GM19324 (cell line): ENCODE results near the gene BMP10.
"Not testable (repeated sequence)": the region's sequence is repeated elsewhere in the genome, so short reads cannot be mapped to it uniquely, and the experiment has no call there.

ENCODE experiments used
- ATAC-seq: cut with Tn5 transposase; IDR thresholded peaks from one replicate; pipeline ENCODE4 v1.9.1; 2021; ENCODE audit warnings: mild to moderate bottlenecking, moderate library complexity; ENCODE audit not compliant: unreplicated experiment, low FRiP score

BMP10 gene

DNA sequence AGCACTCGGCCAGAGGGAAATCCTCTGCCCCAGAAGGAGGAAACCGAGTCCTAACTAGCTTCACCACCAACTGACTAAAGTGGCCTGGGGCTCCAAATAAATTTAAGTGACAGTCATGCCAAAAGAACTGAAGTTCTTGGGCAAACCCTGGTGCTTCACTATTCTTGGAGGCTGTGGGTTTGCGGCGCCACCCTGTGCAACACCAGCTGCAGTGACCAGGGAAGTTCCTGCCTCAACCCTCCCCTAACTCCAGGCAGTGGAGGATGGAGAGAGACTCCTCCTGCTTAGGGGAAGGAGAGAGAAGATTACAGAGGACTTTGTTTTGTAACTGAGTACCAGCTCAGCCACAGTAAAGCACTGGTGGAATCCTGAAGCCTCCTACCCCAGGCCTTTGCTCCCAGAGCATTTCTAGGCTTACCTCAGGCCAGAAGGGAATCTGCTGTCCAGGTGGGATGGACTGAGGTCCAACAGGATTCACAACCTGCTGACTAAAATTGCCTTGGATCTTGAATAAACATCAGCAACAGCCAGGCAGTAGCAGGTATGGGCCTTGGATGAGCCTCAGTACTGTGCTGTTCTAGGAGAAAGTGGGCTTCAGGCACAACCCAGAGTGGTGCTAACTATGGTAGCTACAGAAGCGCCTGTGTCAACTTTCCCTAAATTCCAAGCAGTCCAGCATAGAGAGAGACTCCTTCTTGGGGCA, 29.4 kb upstream of the BMP10 start:
- ATAC-seq = no peak

DNA sequence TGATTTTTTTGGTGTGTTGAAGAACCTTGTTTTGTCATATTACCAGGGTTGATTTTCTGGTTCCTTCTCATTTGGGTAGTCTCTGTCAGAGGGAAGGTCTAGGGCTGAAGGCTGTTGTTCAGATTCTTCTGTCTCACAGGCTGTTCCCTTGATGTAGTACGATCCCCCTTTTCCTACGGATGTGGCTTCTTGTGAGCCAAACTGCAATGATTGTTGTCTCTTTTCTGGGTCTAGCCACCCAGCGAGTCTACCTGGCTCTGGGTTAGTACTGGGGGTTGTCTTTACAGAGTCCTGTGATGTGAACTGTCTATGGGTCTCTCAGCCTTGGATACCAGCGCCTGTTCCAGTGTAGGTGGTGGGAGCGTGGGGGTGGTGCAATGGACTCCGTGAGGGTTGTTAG, 24.8 kb upstream of the BMP10 start:
- ATAC-seq = not testable (repeated sequence)

DNA sequence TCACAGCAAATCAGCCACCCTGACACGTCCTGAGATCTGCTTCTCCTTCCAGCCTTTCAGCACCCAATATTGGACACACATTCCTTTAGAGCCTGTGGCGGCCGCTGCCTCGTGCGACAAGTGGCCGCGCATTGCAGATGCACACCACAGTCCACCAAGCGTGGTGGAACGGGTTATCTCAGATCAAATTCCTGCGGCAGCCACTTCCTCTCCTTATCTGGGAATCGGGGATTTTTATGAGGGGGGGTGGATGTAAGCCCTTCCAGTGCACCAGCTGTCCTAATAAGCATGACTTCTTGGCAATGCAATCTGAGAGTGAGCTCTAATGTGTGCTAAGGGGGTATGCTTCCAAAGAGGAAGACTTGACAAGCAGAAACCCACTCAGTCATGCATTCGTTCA, 18.3 kb upstream of the BMP10 start:
- ATAC-seq = no peak

DNA sequence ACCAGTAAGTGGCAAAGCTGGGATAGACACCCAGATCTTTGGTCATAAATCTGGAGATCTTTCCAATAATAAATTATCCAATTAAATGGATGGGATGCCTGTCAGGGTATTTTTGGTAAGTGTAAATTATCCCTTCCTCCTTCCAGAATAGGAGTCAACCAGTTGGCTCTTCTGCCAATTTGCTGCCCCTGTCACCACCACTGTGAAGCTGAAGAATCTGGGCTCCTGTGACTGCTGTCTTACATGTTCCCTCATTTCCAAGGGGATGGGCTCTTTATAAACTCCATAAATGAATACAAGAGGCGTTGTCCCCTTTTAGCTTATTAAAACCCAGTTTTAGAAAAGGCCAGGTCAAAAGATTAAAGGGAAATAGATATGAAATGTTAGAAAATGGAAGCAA, 17.8 kb upstream of the BMP10 start:
- ATAC-seq = no peak

DNA sequence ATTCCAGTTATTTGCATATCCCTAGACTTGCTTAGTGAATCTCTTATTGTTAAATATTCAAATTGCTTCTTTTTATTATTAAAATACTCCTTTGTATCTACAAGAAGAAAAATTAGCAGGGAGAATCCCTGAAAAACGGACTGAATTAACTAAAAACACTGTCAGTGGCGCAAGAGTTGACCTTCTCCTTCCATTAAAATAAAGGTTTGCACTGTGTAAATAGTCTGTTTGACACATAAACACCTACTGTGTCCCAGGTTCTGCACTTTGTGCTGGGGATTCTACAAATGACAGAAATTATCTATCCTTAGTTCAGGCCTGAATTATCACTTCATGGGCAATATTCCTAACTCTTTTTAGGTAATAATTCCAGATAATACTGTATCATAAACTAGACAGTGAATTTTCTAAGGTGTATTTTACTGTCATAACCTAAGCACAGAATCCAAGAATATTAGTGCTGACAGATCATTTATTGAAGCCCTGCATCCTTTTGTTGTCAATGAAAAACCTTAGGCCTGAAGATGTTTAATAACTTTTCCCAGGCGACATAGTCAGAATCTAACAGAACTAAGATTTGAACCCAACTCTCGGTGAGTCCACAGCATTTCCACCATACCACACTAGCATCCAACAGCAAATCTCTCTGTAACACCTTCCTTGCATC, 17.0 kb upstream of the BMP10 start:
- no peak for ATAC-seq

DNA sequence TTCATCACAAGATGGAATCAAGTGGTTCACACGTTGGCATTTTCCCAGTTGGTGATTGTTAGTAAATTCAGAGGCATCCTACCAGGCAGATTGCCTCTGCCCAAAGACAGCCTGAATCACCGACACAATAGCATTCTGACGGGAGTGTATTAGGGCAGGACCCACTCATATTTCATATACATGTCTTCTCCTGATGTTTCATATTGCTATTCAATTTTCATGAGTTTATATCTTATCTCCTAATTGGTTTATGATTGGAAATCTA, 14.5 kb upstream of the BMP10 start:
- no peak for ATAC-seq

DNA sequence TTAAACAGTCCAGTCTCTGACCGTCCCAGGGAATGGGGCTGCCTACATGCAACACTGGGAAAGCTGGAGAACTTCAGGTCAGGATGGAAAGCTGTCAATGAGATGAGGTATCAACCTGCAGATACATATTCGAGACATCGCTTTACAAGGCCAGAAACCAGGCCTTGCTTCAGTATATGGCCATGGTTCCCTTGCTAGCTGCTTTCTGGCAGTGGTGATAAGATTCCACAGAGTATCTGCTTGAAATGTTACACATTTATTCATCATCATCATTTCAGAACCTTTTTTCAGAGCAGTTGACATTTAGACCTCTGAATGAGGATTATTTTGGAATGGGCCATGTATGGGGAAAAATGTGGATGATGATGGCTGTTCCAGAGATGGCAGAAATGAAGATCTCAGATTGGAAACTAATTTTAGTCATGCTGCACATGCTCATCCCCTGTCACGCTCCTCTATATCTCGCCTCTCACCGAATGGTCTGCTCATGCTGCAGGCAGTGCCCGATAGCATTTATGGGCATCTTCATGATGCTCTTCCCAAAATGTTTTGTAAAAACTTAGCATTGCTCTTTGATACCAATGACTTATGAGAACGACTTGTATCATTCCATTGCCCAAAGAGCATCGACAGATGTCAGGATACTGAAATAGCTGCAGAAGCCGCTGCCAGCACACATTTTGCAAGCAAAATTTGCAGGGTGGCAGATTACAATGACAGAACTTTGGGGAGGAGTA, 14.0 kb upstream of the BMP10 start:
- ATAC-seq = no peak

DNA sequence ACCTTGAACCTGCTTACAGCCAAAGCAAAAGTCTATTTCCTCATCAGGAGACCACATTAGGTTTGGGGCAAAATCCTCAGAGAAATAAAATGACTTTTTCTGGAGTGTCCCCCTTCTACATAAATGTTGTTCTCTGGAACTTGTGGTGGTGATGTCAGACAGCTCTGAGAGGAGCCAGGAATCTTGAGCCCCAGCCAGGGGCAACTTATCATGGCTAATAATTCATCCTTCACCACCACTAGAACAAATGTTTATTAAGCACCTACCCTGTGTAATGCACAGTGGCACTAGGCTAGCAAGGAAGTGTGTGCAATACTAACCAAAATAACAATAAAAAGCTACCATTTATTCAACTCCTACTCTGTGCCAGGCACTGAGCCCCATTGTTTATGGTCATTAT, 9.0 kb upstream of the BMP10 start:
- no peak for ATAC-seq

DNA sequence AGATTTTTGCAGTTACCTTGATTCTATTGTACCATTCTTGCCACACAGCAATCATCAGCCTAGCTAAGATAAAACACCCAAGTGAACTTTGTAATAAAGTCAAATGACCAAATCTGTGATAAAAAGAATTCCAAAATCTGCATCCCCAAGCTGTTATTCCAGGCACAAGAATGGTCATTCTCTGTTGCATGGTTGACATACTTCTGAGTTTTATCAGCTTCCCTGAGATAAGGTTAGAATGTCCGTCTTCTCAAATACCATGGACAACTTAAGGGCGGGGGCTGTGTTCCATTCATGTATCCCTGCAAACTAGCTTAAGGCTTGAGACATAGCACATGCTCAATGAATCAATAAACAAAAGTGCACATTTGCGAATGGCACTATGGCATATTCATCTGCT, 8.1 kb upstream of the BMP10 start:
- no peak for ATAC-seq

DNA sequence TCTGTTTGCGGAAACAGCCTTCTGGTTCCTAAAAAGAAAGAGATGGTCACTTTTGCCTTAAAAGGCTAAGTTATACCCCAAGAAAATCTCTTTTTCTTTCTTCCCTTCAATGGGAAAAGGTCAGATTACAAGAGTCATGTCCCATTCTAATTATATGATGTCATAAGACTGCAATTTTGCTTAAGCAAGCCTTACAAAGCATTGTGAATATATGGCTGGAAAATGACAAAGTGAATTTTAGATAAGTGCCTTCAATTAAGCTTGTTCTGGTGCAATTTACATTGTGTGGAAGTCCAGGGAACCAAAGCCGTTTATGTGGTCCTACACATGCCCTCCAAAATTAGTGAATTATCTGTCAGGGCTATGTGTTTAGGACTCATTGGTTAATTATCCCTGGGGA, 7.6 kb upstream of the BMP10 start:
- ATAC-seq = no peak

DNA sequence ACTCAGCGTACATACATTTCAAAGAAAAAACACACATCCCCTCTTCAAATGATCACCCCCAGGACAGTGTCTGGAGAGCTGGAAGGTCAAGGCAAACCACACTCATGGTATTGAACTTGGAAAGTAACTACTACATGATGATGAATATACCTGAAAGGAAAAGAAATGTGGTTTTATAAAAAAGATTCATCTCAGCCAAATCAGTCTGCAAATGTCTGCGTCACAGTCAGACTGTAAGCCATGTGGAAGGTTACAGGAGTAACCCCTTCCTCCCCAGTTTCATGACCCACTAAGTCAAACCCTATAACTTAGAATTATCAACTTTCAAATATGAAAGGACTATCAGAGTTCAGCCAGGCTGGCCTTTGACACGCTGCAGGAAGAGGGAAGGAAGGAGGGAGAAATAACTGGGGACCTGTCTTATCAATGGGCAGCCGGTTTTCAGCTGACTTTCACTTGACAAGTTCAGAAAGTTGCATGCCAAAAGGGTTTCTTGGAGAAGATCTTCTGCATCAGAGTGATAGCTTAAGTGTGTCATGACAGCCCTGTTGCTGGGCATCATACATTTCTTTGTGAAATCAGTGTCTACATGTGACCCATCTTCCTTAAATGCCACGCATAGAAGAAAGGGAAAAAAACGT, 7.0 kb upstream of the BMP10 start:
- no peak for ATAC-seq

DNA sequence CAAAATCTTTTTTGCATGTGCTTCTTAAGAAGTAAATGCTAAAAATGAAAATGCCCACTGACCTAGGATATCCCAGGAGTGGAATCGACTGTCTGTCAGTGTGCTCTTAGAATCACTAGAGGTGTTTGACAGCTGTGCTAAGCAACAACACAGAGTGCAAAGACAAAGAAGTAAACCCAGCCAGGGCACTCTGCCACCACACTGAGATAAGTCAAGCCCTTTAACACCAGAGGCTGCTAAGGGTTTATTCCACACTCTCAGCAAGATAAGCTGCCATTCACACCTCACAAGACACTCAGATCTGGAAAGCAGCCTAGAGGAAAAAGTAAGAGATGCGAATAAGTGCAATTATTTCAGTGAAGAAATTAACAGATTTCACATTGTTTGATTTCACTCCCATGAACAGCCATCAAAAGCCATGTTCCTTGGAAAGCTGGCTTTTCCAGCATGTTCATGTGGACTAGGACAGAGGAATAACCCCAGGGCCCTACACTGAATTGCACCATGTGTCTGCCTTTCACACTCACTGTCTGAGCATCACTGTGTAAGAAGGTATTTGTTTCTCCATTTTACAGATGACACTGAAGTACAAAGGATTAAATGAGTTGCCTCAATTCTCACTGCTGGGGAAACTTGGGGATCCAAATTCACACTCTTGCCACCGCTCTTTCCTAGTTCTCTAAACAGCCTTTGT, 6.0 kb upstream of the BMP10 start:
- no peak for ATAC-seq

DNA sequence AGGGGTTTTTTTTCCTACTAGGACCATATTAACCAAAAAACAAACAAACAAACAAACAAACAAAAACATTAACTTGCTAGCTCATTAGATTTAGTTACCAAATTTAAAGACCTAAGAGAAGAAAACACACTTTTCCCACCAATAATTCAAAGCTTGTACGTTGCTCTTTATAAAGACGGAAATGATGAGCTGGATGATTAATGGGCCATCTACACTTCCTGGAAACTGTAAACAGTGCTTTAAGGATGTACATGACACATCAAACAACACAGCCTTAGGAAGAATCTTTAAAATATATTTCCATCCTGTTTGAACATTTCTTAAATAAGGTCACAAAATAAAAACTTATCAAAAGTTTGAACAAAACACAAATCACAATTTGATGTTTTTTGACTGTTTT, 982 bp downstream of the BMP10 start:
- no peak for ATAC-seq

DNA sequence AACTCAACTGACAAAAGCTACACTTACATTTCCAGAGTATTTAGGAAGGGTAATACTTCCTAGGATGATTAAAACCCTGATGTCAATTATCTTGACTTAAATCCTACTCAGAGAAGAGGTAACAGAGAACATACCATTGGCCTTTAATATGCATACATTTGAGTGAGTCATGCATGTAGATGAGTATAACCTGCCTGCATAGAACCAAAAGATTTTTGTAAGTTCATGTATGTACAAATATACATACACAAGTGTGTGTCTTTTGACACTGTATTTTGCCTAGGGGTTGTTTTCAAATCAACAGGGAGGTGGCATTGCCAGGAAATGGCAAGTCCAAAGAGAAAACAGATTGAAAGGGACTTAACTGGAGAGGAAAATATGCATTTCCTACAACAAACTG, 6.1 kb downstream of the BMP10 start:
- no peak for ATAC-seq

DNA sequence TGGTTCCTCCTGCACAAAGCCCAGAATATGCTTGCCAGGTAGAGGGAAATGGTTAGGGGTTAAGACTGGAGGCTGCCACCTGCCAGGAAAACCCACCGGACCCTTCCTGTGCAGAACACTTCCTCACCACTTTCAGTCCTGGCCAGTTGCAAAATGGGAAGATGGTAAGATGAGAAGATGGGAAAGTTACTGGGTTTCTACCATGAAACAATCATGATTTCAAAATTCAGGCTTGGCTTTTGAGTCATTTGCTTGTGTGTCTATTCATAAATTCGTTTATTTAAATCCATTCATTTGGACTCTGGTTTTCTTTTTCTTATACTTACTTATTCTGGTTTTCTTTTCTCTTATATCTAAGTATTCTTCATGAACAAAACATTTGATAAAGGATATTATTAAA, 7.2 kb downstream of the BMP10 start:
- no peak for ATAC-seq

DNA sequence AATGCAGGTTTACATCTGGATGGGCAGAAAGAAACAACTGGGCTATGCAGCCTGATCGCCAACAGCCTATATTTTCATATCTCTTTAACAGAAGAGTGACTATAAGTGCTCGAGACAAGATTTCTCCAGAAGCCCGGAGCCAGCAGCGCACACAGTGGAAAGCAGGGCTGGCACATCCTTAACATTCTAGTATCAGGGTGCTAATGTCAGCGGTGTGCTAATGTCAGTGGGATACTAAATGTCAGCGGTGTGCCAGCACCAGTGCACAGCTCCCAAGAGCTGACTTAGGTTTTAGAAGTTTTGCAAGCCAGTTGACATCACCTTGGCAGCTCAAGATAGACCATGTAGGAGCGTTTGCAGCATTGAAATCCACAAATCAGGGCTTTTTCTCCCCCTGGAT, 8.3 kb downstream of the BMP10 start:
- no peak for ATAC-seq

DNA sequence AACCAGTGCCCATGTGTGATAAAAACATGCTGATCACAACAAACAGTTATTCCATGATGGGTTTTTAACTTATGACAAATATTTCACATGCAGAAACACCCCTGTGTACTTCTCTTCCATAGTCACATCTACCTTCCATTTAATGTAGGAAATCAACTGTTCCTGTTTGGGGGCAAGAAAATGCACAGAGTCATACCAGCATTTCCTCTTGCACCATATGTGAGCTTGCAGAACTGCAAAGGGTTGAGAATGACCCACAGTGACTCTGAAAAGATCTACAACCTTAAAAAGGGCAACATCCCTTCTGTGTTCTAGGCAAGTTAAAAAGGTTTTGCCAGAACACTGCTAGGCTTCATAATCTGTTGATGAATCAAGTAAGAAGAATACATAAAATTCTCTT, 9.9 kb downstream of the BMP10 start:
- ATAC-seq = no peak

DNA sequence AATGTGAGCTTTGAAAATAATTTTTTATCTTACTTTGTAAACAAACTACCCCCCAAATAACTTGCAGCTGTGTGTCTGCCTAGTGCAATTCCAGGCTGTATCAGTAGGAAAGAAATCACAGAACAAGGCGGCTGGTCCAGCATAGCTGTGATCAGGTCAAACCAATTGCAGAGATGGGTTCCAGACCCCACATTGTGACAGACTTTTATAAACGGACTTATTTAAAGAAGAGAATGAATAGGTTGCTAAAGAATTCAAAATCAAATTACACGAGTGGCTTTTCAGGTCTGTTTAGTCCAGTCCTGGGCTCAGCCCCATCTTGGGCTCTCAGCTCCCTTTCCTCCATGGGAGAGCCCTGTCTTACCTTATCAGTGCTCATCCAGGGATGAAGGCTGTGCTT, 11.1 kb downstream of the BMP10 start:
- no peak for ATAC-seq

DNA sequence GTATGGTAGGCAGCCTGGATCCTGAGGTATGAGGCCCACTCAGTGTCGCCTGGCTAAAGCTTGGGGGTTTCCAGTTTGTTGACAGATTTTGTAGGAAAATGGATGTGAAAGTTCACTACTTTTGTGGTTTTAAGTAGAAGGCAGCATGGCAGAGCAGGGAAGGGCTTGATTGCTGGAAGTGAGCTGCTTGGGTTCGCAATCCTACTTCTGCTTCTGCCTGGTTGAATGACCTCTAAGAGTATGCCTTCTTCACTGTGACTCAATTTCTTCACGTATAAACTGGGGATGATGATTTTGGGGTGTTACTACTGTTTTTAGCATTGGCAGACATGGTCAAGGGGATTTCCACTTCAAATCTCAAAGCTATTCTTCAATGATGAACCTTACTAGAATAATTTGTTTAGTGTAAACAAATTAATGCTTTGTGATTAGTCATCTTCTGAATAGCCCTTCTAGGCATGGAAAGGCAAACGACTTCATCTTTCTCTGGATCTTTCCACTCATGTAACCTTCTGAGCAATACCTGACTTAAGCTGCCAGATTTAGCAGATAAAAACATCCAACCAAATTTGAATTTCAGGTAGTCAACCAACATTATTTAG, 13.2 kb downstream of the BMP10 start:
- no peak for ATAC-seq

DNA sequence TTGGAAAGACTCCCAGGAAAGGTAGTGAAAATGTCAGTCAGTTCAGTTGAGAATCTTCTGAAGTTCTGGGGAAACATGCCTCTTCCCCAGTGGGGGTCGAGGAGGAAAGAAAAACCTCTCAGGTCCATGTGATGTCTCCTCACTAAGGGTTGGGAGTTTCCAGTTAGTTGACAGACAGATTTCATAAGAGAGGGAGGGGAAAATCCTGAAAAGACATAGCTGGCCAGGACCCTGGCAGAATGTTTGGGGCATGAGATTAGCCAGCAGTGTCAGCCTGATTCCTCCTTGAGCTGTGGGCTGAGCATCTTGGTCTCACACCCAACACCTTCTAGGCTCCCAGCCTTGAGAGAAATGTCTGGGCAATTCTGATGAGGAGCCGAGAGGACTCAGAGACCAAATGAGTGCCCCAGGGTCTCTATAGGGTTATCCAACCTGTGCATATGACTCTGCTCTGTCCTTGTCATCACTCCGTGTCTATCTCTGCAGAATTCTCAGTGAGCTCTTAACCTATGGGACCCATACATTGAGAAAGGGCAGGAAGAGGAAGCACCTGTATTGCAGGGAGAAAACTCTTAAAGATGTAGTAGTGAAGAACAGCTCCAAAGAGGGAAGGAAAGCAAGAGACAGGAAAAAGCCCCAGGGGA, 13.9 kb downstream of the BMP10 start:
- ATAC-seq = no peak
